ENCODE measurements around the gene PDE6G.
"Not testable (repeated sequence)": the region's sequence is repeated elsewhere in the genome, so short reads cannot be mapped to it uniquely, and the experiment has no call there.

PDE6G gene

GRCh38 chr17:81635431-81635830 is 20.9 kb downstream of the PDE6G start:
- DNase-seq (ENCODE audit: low spot score), result no peak

- no peak for DNase-seq (ENCODE audit: low spot score)
Measured at GRCh38 chr17:81631482-81631881, 24.9 kb downstream of the PDE6G start.

GRCh38 chr17:81630274-81630673 is 26.1 kb downstream of the PDE6G start:
- no peak for DNase-seq (ENCODE audit: low spot score)

GRCh38 chr17:81621494-81622130 is 34.7 kb downstream of the PDE6G start:
- DNase-seq (ENCODE audit: low spot score), result no peak

- not testable (repeated sequence) for DNase-seq (ENCODE audit: low spot score)
Measured at GRCh38 chr17:81618307-81618706, 38.0 kb downstream of the PDE6G start.

GRCh38 chr17:81616877-81617276 is 39.5 kb downstream of the PDE6G start:
- no peak for DNase-seq (ENCODE audit: low spot score)

GRCh38 chr17:81615401-81615930 is 40.9 kb downstream of the PDE6G start:
- DNase-seq (ENCODE audit: low spot score), result no peak

GRCh38 chr17:81612172-81612970 is 44.0 kb downstream of the PDE6G start:
- DNase-seq (ENCODE audit: low spot score), result no peak

- DNase-seq (ENCODE audit: low spot score), result no peak
Measured at GRCh38 chr17:81609541-81610311, 46.6 kb downstream of the PDE6G start.

- no peak for DNase-seq (ENCODE audit: low spot score)
Measured at GRCh38 chr17:81608605-81609004, 47.7 kb downstream of the PDE6G start.

- no peak for DNase-seq (ENCODE audit: low spot score)
Measured at GRCh38 chr17:81608082-81608481, 48.3 kb downstream of the PDE6G start.

GRCh38 chr17:81607431-81607830 is 48.9 kb downstream of the PDE6G start:
- DNase-seq (ENCODE audit: low spot score), result no peak

GRCh38 chr17:81603846-81604610 is 52.3 kb downstream of the PDE6G start:
- DNase-seq (ENCODE audit: low spot score), result no peak

GRCh38 chr17:81601525-81602120 is 54.7 kb downstream of the PDE6G start:
- DNase-seq (ENCODE audit: low spot score), result peak; percentile 51

All from LoVo (cell line).